SK-N-SH treated with all-trans-retinoic acid at 6 μM for 48 hours (cell line): ENCODE measurements around the gene ALG12.

Experiments
- ATAC-seq: fragments of 200-7000 bp; cut with Tn5 transposase; 3 replicates; pipeline ENCODE4 v1.9.1; 2020; ENCODE audit warnings: mild to moderate bottlenecking, moderate library complexity
- ARNTL ChIP-seq: fragments of 450-650 bp; formaldehyde crosslinking; IDR thresholded peaks from 2 replicates; pipeline ENCODE4 v1.5.0; 2020; ENCODE audit warnings: low read depth, mild to moderate bottlenecking, moderate library complexity, borderline replicate concordance
- BACH2 ChIP-seq: fragments of 250-450 bp; sonication (Bioruptor Pico); IDR thresholded peaks from 2 replicates; pipeline ENCODE4 v1.9.0; 2021; ENCODE audit warnings: mild to moderate bottlenecking, borderline replicate concordance
- CREB5 ChIP-seq: fragments of 250-450 bp; sonication (Bioruptor Pico); IDR thresholded peaks from 2 replicates; pipeline ENCODE4 v1.5.1; 2020; ENCODE audit warnings: low read depth, mild to moderate bottlenecking, moderate library complexity
- CSDC2 ChIP-seq: fragments of 250-450 bp; sonication (Bioruptor Pico); IDR thresholded peaks from 2 replicates; pipeline ENCODE4 v1.5.0; 2020; ENCODE audit warnings: mild to moderate bottlenecking, moderate library complexity
- CSRNP3 ChIP-seq: fragments of 250-450 bp; sonication (Bioruptor Pico); IDR thresholded peaks from 2 replicates; pipeline ENCODE4 v1.5.1; 2021; ENCODE audit warnings: mild to moderate bottlenecking, moderate library complexity
- ESRRG ChIP-seq: fragments of 250-450 bp; sonication (Bioruptor Pico); IDR thresholded peaks from 2 replicates; pipeline ENCODE4 v1.6.1; 2021; ENCODE audit warnings: mild to moderate bottlenecking
- GLIS3 ChIP-seq: fragments of 250-450 bp; sonication (Bioruptor Pico); IDR thresholded peaks from 2 replicates; pipeline ENCODE4 v1.5.0; 2020; ENCODE audit warnings: mild to moderate bottlenecking, moderate library complexity
- OSR1 ChIP-seq: fragments of 250-450 bp; sonication (Bioruptor Pico); IDR thresholded peaks from 2 replicates; pipeline ENCODE4 v1.8.0; 2022; ENCODE audit warnings: moderate library complexity, mild to moderate bottlenecking, inconsistent platforms
- PATZ1 ChIP-seq: fragments of 250-450 bp; sonication (Bioruptor Pico); IDR thresholded peaks from 2 replicates; pipeline ENCODE4 v1.8.0; 2020; ENCODE audit warnings: mild to moderate bottlenecking, moderate library complexity, borderline replicate concordance
- PPARA ChIP-seq: fragments of 250-450 bp; sonication (Bioruptor Pico); IDR thresholded peaks from 2 replicates; pipeline ENCODE4 v1.5.0; 2020; ENCODE audit warnings: mild to moderate bottlenecking, borderline replicate concordance
- RARB ChIP-seq: fragments of 250-450 bp; sonication (Bioruptor Pico); IDR thresholded peaks from 2 replicates; pipeline ENCODE4 v1.8.0; 2021; ENCODE audit warnings: mild to moderate bottlenecking, moderate library complexity
- SNAI2 ChIP-seq: fragments of 250-450 bp; sonication (Bioruptor Pico); IDR thresholded peaks from 2 replicates; pipeline ENCODE4 v1.5.0; 2020; ENCODE audit warnings: mild to moderate bottlenecking, moderate library complexity
- TOX ChIP-seq: fragments of 250-450 bp; sonication (Bioruptor Pico); IDR thresholded peaks from 2 replicates; pipeline ENCODE4 v1.8.0; 2021; ENCODE audit warnings: mild to moderate bottlenecking, moderate library complexity, borderline replicate concordance
- ZC3H10 ChIP-seq: fragments of 250-450 bp; sonication (Bioruptor Pico); IDR thresholded peaks from 2 replicates; pipeline ENCODE4 v1.5.1; 2021; ENCODE audit warnings: mild to moderate bottlenecking, moderate library complexity
- ZFP3 ChIP-seq: fragments of 250-450 bp; sonication (Bioruptor Pico); IDR thresholded peaks from 2 replicates; pipeline ENCODE4 v1.5.0; 2020; ENCODE audit warnings: mild to moderate bottlenecking, moderate library complexity
- ZNF565 ChIP-seq: fragments of 450-650 bp; formaldehyde crosslinking; conservative IDR thresholded peaks from 2 replicates; pipeline ENCODE4 v1.5.0; 2020; ENCODE audit warnings: low read depth, mild to moderate bottlenecking, moderate library complexity
- ZNF70 ChIP-seq: fragments of 450-650 bp; formaldehyde crosslinking; IDR thresholded peaks from 2 replicates; pipeline ENCODE4 v1.5.0; 2020; ENCODE audit warnings: mild to moderate bottlenecking, moderate library complexity
- ZNF8 ChIP-seq: fragments of 450-650 bp; formaldehyde crosslinking; IDR thresholded peaks from 2 replicates; pipeline ENCODE4 v1.5.0; 2020; ENCODE audit warnings: mild to moderate bottlenecking, moderate library complexity
- TF ChIP-seq, protein P1 (sequence below): fragments of 250-450 bp; sonication (Bioruptor Pico); IDR thresholded peaks from 2 replicates; pipeline ENCODE4 v1.5.0; 2020; ENCODE audit warnings: mild to moderate bottlenecking, moderate library complexity

ALG12 gene

DNA sequence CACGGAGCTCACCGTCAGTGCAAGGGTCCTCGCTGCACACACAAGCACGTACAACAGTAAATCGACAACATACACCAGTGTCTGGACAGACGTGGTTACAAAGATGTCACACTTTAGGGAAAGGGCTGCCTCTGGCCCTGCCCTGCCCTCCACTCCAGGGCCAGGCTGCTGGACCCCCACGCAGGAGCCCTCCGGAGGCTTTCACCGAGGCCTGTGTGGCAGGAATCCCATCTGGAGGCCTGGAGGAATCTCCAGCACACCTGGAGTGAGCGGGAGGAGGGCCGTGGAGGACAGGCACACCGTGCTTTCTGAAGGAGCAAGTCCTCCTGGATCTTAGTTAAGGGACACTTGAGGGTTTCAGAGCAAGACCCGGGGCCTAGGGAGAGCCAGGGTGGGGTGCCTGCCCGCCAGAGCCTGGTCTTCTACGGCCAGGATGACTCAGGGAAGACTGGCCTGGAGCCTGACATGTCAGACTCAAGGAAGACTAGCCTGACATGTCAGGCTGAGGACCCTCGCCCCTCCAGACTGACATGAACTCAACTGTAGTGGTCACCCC lies 40.2 kb upstream of the ALG12 start:
- no peak for ATAC-seq
- TF ChIP-seq OSR1 (CRISPR knock-in tag), result no peak
- no peak for TF ChIP-seq ZNF8 (CRISPR knock-in tag)
- TF ChIP-seq ZNF70, result no peak
- no peak for TF ChIP-seq ARNTL (CRISPR knock-in tag)
- TF ChIP-seq TOX (CRISPR knock-in tag), result no peak
- no peak for TF ChIP-seq PATZ1 (CRISPR knock-in tag)
- TF ChIP-seq RARB (CRISPR knock-in tag), result no peak
- TF ChIP-seq, protein P1, sequence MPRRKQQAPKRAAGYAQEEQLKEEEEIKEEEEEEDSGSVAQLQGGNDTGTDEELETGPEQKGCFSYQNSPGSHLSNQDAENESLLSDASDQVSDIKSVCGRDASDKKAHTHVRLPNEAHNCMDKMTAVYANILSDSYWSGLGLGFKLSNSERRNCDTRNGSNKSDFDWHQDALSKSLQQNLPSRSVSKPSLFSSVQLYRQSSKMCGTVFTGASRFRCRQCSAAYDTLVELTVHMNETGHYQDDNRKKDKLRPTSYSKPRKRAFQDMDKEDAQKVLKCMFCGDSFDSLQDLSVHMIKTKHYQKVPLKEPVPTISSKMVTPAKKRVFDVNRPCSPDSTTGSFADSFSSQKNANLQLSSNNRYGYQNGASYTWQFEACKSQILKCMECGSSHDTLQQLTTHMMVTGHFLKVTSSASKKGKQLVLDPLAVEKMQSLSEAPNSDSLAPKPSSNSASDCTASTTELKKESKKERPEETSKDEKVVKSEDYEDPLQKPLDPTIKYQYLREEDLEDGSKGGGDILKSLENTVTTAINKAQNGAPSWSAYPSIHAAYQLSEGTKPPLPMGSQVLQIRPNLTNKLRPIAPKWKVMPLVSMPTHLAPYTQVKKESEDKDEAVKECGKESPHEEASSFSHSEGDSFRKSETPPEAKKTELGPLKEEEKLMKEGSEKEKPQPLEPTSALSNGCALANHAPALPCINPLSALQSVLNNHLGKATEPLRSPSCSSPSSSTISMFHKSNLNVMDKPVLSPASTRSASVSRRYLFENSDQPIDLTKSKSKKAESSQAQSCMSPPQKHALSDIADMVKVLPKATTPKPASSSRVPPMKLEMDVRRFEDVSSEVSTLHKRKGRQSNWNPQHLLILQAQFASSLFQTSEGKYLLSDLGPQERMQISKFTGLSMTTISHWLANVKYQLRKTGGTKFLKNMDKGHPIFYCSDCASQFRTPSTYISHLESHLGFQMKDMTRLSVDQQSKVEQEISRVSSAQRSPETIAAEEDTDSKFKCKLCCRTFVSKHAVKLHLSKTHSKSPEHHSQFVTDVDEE (CRISPR knock-in tag), result no peak
- TF ChIP-seq CSDC2 (CRISPR knock-in tag), result no peak
- TF ChIP-seq PPARA (CRISPR knock-in tag), result no peak
- TF ChIP-seq CREB5 (CRISPR knock-in tag), result no peak
- no peak for TF ChIP-seq GLIS3 (CRISPR knock-in tag)
- no peak for TF ChIP-seq BACH2
- TF ChIP-seq ZFP3 (CRISPR knock-in tag), result no peak

- TF ChIP-seq ZNF8 (CRISPR knock-in tag) (no peak), ZC3H10 (CRISPR knock-in tag) (no peak), BACH2 (no peak), CREB5 (CRISPR knock-in tag) (no peak), CSRNP3 (CRISPR knock-in tag) (no peak)
- ATAC-seq, result no peak
These were observed 39.7 kb upstream of the ALG12 start for GRCh38 chr22:49957826-49958365.

DNA sequence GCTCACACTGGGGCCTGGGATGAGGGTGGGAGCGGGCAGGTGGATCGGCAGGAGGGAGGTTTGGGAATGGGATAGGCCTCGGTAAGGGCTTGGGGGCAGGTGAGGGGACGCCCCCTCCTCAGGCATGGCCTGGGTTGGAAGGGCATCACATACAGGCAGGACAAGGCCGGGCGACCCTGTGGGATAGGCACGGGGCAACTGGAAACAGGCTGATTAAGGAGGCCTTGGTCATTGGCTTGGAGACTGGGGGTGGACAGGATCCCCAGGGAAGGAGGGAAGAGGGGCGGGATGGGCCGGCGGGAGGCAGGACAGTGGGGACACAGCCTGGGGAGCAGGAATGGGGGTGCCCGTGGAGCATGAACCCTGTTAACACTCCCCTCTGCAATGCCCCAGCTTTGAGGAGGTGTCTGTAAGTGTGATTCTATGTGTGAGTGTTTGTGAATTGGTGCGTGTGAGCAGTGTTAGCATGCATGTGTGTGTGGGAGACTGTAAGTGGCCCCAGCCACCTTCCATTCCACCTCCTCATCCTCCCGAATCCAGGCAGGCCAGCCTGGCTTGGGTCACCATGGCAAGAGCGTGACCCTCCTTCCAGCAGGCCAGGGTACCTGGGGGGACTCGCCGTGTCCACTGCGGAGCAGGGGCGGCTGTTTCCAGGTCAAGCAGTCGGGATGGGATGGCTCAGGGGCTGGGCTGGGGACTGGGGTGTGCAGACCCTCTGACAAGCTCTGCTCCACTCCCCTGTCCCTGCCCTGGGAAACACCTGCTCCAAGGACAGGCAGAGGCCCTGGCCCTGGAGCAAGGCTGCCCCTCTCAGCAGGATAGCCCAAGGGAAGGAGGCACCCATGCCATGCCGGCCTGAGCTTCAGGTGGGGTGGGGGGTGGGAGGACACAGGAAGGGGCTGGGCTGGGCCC lies 38.9 kb upstream of the ALG12 start:
- ATAC-seq, result no peak
- TF ChIP-seq CSDC2 (CRISPR knock-in tag), result no peak
- TF ChIP-seq TOX (CRISPR knock-in tag), result no peak
- TF ChIP-seq ESRRG, result no peak
- TF ChIP-seq ZFP3 (CRISPR knock-in tag), result no peak
- no peak for TF ChIP-seq CSRNP3 (CRISPR knock-in tag)
- no peak for TF ChIP-seq ZNF565 (CRISPR knock-in tag)
- TF ChIP-seq SNAI2 (CRISPR knock-in tag), result no peak
